Posterior cingulate gyrus (tissue), 11 donors: ENCODE data around the gene TJP3.

Experiments used
- DNase-seq, 10 donors: peaks; one replicate each; pipeline versions ENCODE4 v3.0.0 to v3.0.0-alpha.2; 2020 to 2021; ENCODE audit warnings: mixed read lengths in 3 of 10
- intact Hi-C: fragments of 100-400 bp; cut with DNase I; formaldehyde crosslinking; loops from one replicate; pipeline ENCODE4 v1.15.1; 2023

Gene TJP3

DNA sequence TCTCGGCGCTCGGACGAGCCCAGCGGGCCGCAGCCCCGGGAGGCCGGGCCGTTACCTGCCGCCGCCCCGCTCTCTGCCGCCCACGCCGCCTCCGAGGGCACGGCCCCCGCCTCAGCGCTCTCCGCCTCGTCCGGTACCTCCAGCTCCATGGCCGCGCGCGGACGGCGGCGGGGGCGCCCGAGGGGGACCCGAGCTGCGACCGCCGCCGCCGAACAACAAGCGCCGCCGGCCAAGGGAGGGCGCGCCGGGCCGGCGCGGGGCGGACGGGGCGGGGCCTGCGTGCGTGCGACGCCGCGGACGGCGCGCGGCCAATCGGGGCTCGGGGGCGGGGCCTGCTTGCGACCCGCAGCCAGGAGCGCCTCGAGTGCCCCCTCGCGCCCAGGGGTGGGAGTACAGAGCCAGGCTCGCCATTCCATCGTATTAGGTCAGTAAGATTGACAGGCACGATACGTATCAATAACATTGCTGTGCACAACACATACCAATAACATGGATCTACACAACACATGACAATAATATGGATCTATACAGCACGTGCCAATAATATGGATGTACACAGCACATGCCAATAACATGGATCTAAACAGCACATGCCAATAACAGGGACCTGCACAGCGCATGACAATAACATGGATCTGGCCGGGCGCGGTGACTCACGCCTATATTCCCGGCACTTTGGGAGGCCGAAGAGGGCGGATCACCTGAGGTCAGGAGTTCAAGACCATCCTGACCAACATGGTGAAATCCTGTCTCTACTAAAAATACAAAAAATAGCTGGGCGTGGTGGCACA lies 7.7 kb upstream of the TJP3 start, which contains the start of gene PIP5K1C:
Gene PIP5K1C, minus strand, starts transcription at position 227 of the 791 bp plus-strand sequence. Its CDS starts 78 bp downstream, at position 149.
- intact Hi-C loops = loop anchor here (2.0 to 5.0 kb wide), 2 partner anchors 34 to 482 kb away; partner anchors contain the start of genes ANKRD24 and SIRT6
- peak; percentile 87 to 99 (median 90) for DNase-seq

GRCh38 chr19:3701200-3701599 lies 7.0 kb upstream of the TJP3 start:
- intact Hi-C loops = loop anchor here (2.0 to 5.0 kb wide), 2 partner anchors 34 to 481 kb away; partner anchors contain the start of genes ANKRD24 and SIRT6
- no peak for DNase-seq

DNA sequence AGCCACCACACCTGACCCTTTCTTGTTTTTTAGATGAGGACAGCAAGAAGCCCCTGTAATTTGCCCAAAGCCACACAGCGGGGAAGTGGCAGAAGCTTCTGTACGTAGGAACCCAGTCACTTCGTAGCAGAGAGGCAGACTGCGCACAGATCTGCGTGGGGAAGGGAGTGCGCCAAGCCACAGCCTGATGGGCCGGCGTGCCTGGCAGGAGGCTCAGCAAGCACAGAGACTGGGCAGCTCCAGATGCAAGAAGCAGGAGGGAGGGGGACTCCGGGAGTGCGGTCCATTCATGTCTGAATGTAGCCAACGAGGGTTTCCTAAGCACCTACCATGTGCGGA lies 347 bp upstream of the TJP3 start:
- no peak for DNase-seq
- intact Hi-C loops = no loop called here

GRCh38 chr19:3710265-3710812 lies 2.2 kb downstream of the TJP3 start:
- intact Hi-C loops = loop anchor here (10.0 kb wide), 2 partner anchors 156 to 406 kb away; partner anchors contain the start of gene MFSD12
- peak in 4 of 10 donors; percentile 15 to 90 (median 26) for DNase-seq

GRCh38 chr19:3712663-3713611 lies 4.8 kb downstream of the TJP3 start:
- intact Hi-C loops = loop anchor here (10.0 kb wide), 2 partner anchors 158 to 408 kb away; partner anchors contain the start of gene MFSD12
- no peak for DNase-seq

DNA sequence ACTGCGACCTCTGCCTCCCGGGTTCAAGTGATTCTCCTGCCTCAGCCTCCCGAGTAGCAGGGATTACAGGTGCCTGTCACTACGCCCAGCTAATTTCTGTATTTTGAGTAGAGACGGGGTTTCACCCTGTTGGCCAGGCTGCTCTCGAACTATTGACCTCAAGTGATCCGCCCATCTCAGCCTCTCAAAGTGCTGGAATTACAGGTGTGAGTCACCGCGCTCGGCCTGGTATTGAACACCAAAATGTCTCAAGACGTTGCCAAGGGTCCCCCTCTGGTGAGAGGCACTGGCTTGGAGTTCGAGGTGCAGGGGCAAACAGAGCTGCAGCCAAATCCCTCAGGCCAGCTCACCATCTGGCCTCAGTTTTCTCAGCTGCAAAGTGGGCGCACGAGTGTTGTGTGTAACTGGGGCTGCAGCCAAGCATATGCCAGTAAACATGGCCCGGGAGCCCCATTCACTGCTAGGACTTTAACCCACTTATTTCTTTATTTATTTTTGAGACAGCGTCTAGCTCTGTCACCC lies 8.0 kb downstream of the TJP3 start:
- no peak for DNase-seq
- intact Hi-C loops = loop anchor here (10.0 kb wide), 2 partner anchors 161 to 411 kb away; partner anchors contain the start of gene MFSD12

DNA sequence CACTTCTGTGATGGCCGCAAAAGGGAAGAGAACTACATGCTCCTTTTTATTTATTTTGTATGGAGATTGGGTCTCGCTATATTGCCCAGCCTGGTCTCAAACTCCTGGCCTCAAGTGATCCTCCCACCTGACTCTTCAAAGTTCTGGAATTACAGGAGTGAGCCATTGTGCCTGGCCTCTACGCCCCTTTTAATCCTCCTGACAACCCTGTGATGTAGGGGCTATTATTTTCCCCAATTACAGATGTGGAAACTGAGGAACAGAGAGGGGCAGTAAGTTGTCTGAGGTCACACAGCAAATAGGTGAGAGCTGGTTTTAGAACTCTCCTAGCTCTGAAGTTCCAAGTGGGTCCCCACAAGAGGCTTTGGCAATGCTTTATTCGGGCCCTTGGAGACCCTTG lies 11.7 kb downstream of the TJP3 start:
- intact Hi-C loops = loop anchor here (10.0 kb wide), 2 partner anchors 165 to 415 kb away; partner anchors contain the start of gene MFSD12
- no peak for DNase-seq

DNA sequence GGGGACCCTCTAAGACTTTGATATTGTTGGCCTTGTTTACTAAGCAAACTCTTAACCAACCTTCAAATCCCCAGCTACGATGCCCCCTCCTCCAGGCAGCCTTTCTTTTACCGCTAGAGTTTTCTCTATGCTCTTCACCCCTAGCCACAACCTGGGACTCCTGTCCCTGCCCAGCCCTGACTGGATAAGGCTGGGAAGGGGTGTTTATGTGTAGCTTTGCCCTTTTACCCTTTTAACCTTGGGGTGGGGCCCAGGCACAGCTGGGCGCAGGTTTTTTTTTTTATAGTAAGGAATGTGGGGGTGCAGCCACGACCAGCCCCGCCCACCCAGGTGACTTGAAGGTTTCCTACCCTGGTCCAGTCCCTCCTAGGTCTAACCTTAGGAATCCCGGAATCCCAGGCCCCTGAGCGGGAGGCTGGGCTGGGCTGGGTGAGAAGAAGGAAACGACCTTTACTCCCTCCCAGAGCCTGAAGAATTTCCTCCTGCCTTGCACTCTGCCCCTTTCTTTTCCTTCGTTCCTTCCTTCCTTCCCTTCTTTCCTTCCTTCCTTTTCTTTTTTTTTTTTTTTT lies 12.2 kb downstream of the TJP3 start:
- intact Hi-C loops = no loop called here
- DNase-seq = no peak

- intact Hi-C loops = no loop called here
- peak in 8 of 10 donors; percentile 42 to 93 (median 46) for DNase-seq
These were observed 13.1 kb downstream of the TJP3 start for GRCh38 chr19:3721131-3721886.

GRCh38 chr19:3721887-3722442 lies 13.8 kb downstream of the TJP3 start:
- intact Hi-C loops = no loop called here
- no peak for DNase-seq

GRCh38 chr19:3722443-3723109 lies 14.4 kb downstream of the TJP3 start:
- DNase-seq = no peak
- intact Hi-C loops = no loop called here

DNA sequence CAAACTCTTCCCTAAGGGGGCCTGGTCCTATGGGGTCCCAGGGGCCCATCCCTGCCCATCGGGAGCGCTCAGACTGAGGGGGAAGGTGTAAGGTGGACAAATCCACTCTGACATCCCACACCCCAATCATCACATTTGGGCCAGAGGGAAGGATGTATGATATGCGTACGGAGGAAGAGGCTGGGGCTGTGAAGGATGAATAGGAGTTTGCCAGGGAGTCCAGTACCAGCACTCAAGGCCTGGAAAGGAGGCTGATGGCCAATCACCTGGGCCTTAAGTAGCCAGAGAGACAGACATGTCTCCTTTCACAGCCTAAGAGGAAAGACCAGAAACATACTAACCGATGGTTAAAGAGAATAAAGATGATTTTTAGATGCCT lies 14.9 kb downstream of the TJP3 start:
- intact Hi-C loops = no loop called here
- no peak for DNase-seq

- intact Hi-C loops = no loop called here
- DNase-seq = no peak
These were observed 15.7 kb downstream of the TJP3 start for GRCh38 chr19:3723883-3724282.

DNA sequence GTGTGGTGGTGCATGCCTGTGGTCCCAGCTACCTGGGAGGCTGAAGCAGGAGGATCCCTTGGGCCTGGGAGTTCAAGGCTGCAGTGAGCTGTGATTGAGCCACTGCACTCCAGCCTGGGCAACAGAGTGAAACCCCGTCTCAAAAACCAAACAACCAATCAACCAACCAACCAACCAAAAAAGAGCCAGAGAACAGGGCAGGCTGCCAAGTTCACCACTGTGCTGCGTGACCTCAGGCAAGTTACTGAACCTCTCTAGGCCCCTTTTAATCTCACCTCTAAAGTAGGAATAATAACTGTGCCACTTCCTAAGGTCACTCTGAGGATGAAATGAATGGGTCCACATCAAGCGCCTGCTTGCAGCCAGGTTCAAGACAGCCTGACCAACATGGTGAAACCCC lies 16.9 kb downstream of the TJP3 start:
- no peak for DNase-seq
- intact Hi-C loops = no loop called here

- intact Hi-C loops = no loop called here
- DNase-seq = no peak
These were observed 17.6 kb downstream of the TJP3 start for GRCh38 chr19:3725640-3726310.

DNA sequence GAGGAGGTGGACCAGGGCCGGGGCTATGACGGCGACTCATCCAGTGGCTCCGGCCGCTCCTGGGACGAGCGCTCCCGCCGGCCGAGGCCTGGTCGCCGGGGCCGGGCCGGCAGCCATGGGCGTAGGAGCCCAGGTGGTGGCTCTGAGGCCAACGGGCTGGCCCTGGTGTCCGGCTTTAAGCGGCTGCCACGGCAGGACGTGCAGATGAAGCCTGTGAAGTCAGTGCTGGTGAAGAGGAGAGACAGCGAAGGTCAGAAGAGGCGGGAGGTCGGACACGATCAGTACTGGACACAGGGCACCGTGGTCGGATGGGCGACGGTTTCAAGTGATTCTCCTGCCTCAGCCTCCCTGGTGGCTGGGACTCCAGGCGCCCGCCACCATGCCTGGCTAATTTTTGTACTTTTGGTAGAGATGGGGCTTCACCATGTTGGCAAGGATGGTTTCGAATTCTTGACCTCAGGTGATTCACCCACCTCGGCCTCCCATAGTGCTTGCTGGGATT lies 22.3 kb downstream of the TJP3 start:
- intact Hi-C loops = no loop called here
- no peak for DNase-seq

GRCh38 chr19:3732108-3732507 lies 23.9 kb downstream of the TJP3 start:
- DNase-seq = no peak
- intact Hi-C loops = no loop called here
